Right atrium auricular region (tissue), 2 donors: ENCODE data around the gene ENTREP3. TPM values are rescaled to one million over a fixed set of nuclear protein-coding genes. Genes with fewer than 3 reads are reported as not detected.

Experiments
- DNase-seq: peaks from one replicate; pipeline ENCODE4 v3.0.0-alpha.2; 2019; ENCODE audit warnings: low spot score
- H3K27ac ChIP-seq, 2 donors: fragments of 200-600 bp; sonication (generic); 1 replicate in 1 of 2; 2 replicates in 1 of 2; pipeline ENCODE4 v1.5.1; 2016 to 2019
- H3K27me3 ChIP-seq, 2 donors: fragments of 200-600 bp; sonication (generic); one replicate each; pipeline versions ENCODE4 v1.5.1 to v1.6.0; 2017 to 2019
- H3K36me3 ChIP-seq: fragments of 200-600 bp; sonication (generic); one replicate; pipeline ENCODE4 v1.5.1; 2016
- H3K4me1 ChIP-seq, 2 donors: fragments of 200-600 bp; sonication (generic); one replicate each; pipeline versions ENCODE4 v1.5.1 to v1.6.0; 2017 to 2019
- H3K4me3 ChIP-seq, 2 donors: fragments of 200-600 bp; sonication (generic); 1 replicate in 1 of 2; 2 replicates in 1 of 2; pipeline ENCODE4 v1.5.1; 2017 to 2019; ENCODE audit warnings: mild to moderate bottlenecking in 1 of 2, moderate library complexity in 1 of 2
- H3K9me3 ChIP-seq, 2 donors: fragments of 200-600 bp; sonication (generic); one replicate each; pipeline ENCODE4 v1.5.1; 2019
- total RNA-seq, 2 donors: library from RNA; depleted of rRNA; stranded (reverse); fragments of >200 nt; gene quantifications; one replicate each; pipeline ENCODE4 v1.1.0, GENCODE V29; 2016
- TF ChIP-seq, protein P1 (sequence below), 2 donors: fragments of 200-600 bp; sonication (generic); IDR thresholded peaks; one replicate each; pipeline ENCODE4 v1.5.1; 2019; ENCODE audit warnings: antibody characterized with exemption in 2 of 2

ENTREP3 gene
- total RNA-seq, 2 donors from 2014 or later = 14.4 to 15.5 TPM

DNA sequence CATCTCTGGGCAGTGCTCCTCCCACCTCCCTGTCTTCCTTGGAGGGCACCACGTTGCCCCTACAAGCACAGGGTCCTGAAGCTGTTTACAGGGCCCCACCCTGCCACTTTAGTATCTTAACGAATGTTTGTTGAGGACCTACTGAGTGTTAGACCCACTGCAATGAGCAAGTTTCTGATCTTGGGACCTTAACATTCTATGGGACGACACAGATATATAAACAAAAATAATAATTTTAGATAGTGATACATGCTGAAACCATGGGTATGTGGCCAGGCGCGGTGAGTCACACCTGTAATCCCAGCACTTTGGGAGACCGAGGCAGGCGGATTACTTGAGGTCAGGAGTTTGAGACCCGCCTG, 10.1 kb downstream of the ENTREP3 start:
- DNase-seq = no peak
- TF ChIP-seq, protein P1, sequence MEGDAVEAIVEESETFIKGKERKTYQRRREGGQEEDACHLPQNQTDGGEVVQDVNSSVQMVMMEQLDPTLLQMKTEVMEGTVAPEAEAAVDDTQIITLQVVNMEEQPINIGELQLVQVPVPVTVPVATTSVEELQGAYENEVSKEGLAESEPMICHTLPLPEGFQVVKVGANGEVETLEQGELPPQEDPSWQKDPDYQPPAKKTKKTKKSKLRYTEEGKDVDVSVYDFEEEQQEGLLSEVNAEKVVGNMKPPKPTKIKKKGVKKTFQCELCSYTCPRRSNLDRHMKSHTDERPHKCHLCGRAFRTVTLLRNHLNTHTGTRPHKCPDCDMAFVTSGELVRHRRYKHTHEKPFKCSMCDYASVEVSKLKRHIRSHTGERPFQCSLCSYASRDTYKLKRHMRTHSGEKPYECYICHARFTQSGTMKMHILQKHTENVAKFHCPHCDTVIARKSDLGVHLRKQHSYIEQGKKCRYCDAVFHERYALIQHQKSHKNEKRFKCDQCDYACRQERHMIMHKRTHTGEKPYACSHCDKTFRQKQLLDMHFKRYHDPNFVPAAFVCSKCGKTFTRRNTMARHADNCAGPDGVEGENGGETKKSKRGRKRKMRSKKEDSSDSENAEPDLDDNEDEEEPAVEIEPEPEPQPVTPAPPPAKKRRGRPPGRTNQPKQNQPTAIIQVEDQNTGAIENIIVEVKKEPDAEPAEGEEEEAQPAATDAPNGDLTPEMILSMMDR (IDR thresholded peaks at IDR 0.05) = no peak
- H3K27me3 ChIP-seq = no peaks in the 10 kb centered on the region
- peak overlapping the region; percentile 89 to 92 for H3K27ac ChIP-seq
- no peaks in the 10 kb centered on the region for H3K9me3 ChIP-seq
- peaks cover 3 to 26% of the 10 kb centered on the region in 2 donors for H3K4me1 ChIP-seq
- peaks cover 9% of the 10 kb centered on the region for H3K36me3 ChIP-seq
- H3K4me3 ChIP-seq = peak overlapping the region; percentile 58 to 63

DNA sequence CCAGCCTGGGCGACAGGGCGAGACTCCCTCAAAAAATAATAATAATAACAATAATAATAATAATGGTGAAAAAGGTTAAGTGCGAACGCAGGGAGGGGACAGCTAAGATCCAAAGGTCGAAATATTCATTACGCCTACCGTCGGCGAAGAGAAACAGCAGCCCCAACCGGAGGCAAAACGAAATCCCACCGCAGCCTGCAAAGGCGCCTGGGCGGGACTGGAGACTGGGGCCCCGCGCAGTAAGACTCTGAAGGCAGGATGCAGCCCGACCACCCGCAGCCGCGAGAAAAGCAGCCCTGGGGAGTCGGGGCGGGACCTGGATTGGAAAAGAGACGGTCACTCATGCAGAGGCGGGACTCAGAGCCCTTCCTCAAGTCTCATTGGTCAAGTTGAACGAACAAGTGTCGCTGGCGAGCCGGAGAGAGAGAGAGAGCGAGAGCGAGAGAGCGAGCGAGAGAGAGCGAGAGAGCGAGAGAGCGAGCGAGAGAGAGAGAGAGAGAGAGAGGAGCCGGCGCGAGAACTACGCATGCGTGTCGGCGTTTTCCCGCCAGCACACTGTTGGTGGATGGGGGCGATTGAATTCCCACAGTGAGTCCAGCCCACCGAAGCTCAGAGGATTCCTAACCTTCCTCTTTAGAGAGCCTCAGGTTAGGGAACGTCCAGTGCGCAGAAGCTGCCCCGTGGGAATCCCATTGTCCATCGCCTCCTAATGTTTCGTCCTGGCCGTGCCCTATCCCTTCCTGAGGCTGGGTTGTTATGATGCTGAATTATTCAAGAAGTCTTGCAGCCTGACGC, 10.7 kb downstream of the ENTREP3 start:
- H3K36me3 ChIP-seq = peaks cover 9% of the 10 kb centered on the region
- TF ChIP-seq, protein P1 (IDR thresholded peaks at IDR 0.05) = peak; percentile 44 to 100
- H3K27me3 ChIP-seq = no peaks in the 10 kb centered on the region
- DNase-seq = peak; percentile 99
- H3K4me1 ChIP-seq = peaks cover 3 to 26% of the 10 kb centered on the region in 2 donors
- peak overlapping the region; percentile 89 to 92 for H3K27ac ChIP-seq
- no peaks in the 10 kb centered on the region for H3K9me3 ChIP-seq
- peak overlapping the region; percentile 58 to 63 for H3K4me3 ChIP-seq

DNA sequence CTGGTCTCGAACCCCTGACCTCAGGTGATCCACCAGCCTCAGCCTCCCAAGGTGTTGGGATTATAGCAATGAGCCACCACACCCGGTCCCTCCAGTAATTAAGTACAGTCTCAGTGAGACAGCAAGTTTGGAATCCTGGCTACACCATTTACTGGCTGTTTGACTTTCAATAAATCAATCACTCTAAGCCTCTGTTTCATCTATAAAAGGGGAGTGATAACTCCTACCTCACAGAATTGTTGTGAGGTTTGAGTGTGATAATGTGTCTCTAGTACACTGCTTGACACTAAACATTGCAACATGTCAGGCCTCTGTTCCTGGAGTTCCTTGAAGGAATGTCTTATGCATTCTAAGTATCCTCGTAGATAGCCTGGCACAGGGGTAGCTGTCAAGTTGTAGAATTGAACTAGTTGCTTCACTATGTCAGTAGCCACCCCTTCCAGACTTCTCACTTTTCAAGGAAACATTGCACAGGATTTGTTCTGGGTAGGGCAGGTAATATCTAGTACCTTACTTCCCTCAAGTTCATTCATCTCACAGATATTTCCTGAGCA, 12.4 kb downstream of the ENTREP3 start:
- H3K4me1 ChIP-seq = peaks cover 3 to 26% of the 10 kb centered on the region in 2 donors
- DNase-seq = no peak
- H3K4me3 ChIP-seq = peak overlapping the region in 1 of 2 donors; percentile 63
- peaks cover 5% of the 10 kb centered on the region for H3K36me3 ChIP-seq
- TF ChIP-seq, protein P1 (IDR thresholded peaks at IDR 0.05) = no peak
- no peaks in the 10 kb centered on the region for H3K9me3 ChIP-seq
- no peaks in the 10 kb centered on the region for H3K27me3 ChIP-seq
- H3K27ac ChIP-seq = peak overlapping the region; percentile 89 to 92

DNA sequence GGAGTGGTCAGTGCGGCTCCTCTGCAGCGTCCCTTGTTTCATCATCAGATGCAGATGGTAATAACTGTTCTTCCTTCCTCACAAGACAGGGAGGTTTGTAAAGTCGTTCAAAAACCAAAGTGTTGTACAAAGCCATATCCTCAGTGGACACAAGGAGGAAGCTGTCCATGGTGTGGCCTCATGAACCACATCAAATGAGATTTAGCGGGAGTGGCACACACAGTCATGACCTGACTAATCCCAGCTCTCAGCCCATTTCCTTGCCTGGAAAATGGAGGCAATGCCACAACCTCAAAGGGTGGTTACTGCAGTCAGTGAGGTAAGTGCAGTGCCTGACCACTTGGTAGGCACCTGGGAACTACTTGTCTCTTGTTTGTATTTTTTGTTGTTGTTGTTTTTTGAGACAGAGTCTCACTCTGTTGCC, 13.4 kb downstream of the ENTREP3 start:
- Histone ChIP-seq H3K27me3 (no peaks in the 10 kb centered on the region), H3K4me3 (no peak overlapping the region), H3K36me3 (peaks cover 3% of the 10 kb centered on the region), H3K9me3 (no peaks in the 10 kb centered on the region), H3K27ac (peak overlapping the region in 1 of 2 donors; percentile 12), H3K4me1 (peaks cover 3 to 26% of the 10 kb centered on the region in 2 donors)
- TF ChIP-seq, protein P1 (IDR thresholded peaks at IDR 0.05) = no peak
- no peak for DNase-seq

DNA sequence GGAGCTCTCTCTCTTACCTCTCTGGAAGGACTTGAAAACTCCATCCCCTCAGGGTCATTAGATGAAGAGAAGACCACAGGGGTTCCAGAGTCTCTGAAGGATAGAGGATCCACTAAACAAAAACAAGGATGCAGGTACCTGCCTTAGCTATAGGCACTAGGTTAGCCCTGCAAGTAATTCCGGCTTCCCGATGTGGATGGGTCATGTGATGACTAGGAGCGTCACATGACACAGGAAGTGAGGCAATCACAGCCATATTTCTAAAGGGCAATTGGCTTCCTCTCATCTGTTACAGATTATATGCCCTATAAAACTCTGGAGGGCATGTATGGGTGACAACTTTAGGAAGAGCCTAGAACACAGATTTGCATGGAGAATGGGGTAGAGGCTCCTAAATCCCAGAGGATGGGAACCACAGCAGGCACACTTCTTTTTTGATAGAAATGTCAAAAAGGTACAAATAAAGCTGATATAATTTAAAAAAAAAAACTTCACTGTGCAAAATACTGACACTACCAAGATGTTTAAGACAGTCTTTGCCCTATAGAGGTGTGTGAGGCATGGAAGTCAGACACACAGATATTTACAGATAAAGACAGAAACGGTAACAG, 14.1 kb downstream of the ENTREP3 start:
- peak overlapping the region; percentile 31 to 45 for H3K4me3 ChIP-seq
- H3K9me3 ChIP-seq = no peaks in the 10 kb centered on the region
- DNase-seq = peak; percentile 86
- H3K4me1 ChIP-seq = peaks cover 3 to 26% of the 10 kb centered on the region in 2 donors
- H3K36me3 ChIP-seq = peaks cover 7% of the 10 kb centered on the region
- TF ChIP-seq, protein P1 (IDR thresholded peaks at IDR 0.05) = no peak
- H3K27ac ChIP-seq = peak overlapping the region; percentile 12 to 35
- H3K27me3 ChIP-seq = no peaks in the 10 kb centered on the region
